A549 (cell line): ENCODE measurements around the gene KRTAP9-7.
"Not testable (repeated sequence)": the region's sequence is repeated elsewhere in the genome, so short reads cannot be mapped to it uniquely, and the experiment has no call there.

Experiments
- CHD2 ChIP-seq: fragments of 150-350 bp; IDR thresholded peaks from 2 replicates; pipeline ENCODE4 v1.6.1; 2014; ENCODE audit warnings: low read length; ENCODE audit not compliant: partially characterized antibody
- EP300 ChIP-seq, 2 experiments: fragments of >200 bp; sonication (Bioruptor Twin); formaldehyde crosslinking; IDR thresholded peaks; 2 replicates in 1 of 2; 3 replicates in 1 of 2; pipeline ENCODE4 v1.6.1; 2016 to 2017
- MYC ChIP-seq: IDR thresholded peaks from 2 replicates; pipeline ENCODE4 v1.6.1; 2012; ENCODE audit warnings: mild to moderate bottlenecking, inconsistent platforms, low read length, improper control_type of control experiment, borderline replicate concordance
- PHF8 ChIP-seq: fragments of 200-600 bp; sonication (generic); IDR thresholded peaks from 2 replicates; pipeline ENCODE4 v1.6.1; 2016; ENCODE audit warnings: low read depth, mild to moderate bottlenecking, antibody characterized with exemption, moderate library complexity, borderline replicate concordance
- POLR2A ChIP-seq: IDR thresholded peaks from 2 replicates; pipeline ENCODE4 v1.6.1; 2012; ENCODE audit warnings: mild to moderate bottlenecking, low read length
- TF ChIP-seq, protein P1 (sequence below): fragments of >200 bp; sonication (Bioruptor Twin); formaldehyde crosslinking; IDR thresholded peaks from 3 replicates; pipeline ENCODE4 v1.5.1; 2016
- TF ChIP-seq, protein P2 (sequence below): fragments of 450-650 bp; IDR thresholded peaks from 2 replicates; pipeline ENCODE4 v1.6.1; 2014; ENCODE audit warnings: antibody characterized with exemption
- TF ChIP-seq, protein P3 (sequence below): fragments of >200 bp; sonication (Bioruptor Twin); formaldehyde crosslinking; IDR thresholded peaks from 3 replicates; pipeline ENCODE4 v1.6.1; 2016

DNA sequence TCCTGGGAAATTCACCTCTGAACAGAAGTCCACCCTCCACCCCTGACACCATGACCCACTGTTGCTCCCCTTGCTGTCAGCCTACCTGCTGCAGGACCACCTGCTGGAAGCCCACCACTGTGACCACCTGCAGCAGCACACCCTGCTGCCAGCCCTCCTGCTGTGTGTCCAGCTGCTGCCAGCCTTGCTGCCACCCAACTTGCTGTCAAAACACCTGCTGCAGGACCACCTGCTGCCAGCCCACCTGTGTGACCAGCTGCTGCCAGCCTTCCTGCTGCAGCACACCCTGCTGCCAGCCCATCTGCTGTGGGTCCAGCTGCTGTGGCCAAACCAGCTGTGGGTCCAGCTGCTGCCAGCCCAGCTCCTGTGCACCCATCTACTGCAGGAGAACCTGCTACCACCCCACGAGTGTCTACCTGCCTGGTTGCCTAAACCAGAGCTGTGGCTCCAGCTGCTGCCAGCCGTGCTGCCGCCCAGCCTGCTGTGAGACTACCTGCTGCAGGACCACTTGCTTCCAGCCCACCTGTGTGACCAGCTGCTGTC lies at the start of gene KRTAP9-7:
- TF ChIP-seq PHF8; EP300 (IDR thresholded peaks at IDR 0.05); MYC; POLR2A; CHD2: not testable (repeated sequence)
- TF ChIP-seq, protein P1, sequence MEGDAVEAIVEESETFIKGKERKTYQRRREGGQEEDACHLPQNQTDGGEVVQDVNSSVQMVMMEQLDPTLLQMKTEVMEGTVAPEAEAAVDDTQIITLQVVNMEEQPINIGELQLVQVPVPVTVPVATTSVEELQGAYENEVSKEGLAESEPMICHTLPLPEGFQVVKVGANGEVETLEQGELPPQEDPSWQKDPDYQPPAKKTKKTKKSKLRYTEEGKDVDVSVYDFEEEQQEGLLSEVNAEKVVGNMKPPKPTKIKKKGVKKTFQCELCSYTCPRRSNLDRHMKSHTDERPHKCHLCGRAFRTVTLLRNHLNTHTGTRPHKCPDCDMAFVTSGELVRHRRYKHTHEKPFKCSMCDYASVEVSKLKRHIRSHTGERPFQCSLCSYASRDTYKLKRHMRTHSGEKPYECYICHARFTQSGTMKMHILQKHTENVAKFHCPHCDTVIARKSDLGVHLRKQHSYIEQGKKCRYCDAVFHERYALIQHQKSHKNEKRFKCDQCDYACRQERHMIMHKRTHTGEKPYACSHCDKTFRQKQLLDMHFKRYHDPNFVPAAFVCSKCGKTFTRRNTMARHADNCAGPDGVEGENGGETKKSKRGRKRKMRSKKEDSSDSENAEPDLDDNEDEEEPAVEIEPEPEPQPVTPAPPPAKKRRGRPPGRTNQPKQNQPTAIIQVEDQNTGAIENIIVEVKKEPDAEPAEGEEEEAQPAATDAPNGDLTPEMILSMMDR = not testable (repeated sequence)
- TF ChIP-seq, protein P2, sequence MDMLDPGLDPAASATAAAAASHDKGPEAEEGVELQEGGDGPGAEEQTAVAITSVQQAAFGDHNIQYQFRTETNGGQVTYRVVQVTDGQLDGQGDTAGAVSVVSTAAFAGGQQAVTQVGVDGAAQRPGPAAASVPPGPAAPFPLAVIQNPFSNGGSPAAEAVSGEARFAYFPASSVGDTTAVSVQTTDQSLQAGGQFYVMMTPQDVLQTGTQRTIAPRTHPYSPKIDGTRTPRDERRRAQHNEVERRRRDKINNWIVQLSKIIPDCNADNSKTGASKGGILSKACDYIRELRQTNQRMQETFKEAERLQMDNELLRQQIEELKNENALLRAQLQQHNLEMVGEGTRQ = not testable (repeated sequence)
- TF ChIP-seq, protein P3, sequence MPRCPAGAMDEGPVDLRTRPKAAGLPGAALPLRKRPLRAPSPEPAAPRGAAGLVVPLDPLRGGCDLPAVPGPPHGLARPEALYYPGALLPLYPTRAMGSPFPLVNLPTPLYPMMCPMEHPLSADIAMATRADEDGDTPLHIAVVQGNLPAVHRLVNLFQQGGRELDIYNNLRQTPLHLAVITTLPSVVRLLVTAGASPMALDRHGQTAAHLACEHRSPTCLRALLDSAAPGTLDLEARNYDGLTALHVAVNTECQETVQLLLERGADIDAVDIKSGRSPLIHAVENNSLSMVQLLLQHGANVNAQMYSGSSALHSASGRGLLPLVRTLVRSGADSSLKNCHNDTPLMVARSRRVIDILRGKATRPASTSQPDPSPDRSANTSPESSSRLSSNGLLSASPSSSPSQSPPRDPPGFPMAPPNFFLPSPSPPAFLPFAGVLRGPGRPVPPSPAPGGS = not testable (repeated sequence)
